A673 (cell line): ENCODE measurements around the gene CDON. TPM values are rescaled to one million over a fixed set of nuclear protein-coding genes. Genes with fewer than 3 reads are reported as not detected.

ENCODE experiments used
- BruUV-seq: library from RNA; stranded (reverse); fragments of 400-500 nt; replicated peaks from 2 replicates; lab custom pipeline; 2021; lab: Mats Ljungman, UMichigan
- CTCF ChIA-PET: fragments of 300-600 bp; sonication (Branson Sonifier 250); formaldehyde crosslinking; loops from one replicate; lab custom pipeline; 2022; ENCODE audit warnings: antibody characterized with exemption; lab: Charles Lee
- POLR2A ChIA-PET: fragments of 300-600 bp; sonication (Branson Sonifier 250); formaldehyde crosslinking; loops from one replicate; lab custom pipeline; 2022; ENCODE audit warnings: antibody characterized with exemption; ENCODE audit not compliant: low non-redundant PET; lab: Charles Lee
- DNase-seq: peaks from one replicate; pipeline ENCODE4 v3.0.0-alpha.2; 2015; ENCODE audit warnings: low spot score
- H3K27ac ChIP-seq: fragments of 200-600 bp; sonication (generic); 2 replicates; pipeline ENCODE4 v1.5.1; 2016; ENCODE audit warnings: mixed run types, low read depth, mild to moderate bottlenecking, mixed read lengths, antibody characterized with exemption, low read length; ENCODE audit not compliant: poor library complexity, severe bottlenecking
- H3K27me3 ChIP-seq: fragments of 200-600 bp; sonication (generic); replicated peaks from 2 replicates; pipeline ENCODE4 v1.6.1; 2017; ENCODE audit warnings: mixed run types, low read depth, mild to moderate bottlenecking, mixed read lengths, antibody characterized with exemption, low read length; ENCODE audit not compliant: insufficient read depth, poor library complexity
- H3K36me3 ChIP-seq: fragments of 200-600 bp; sonication (generic); 2 replicates; pipeline ENCODE4 v1.6.1; 2016; ENCODE audit warnings: mixed run types, mild to moderate bottlenecking, mixed read lengths, antibody characterized with exemption, low read length; ENCODE audit not compliant: insufficient read depth, poor library complexity, severe bottlenecking
- H3K4me1 ChIP-seq: fragments of 200-600 bp; sonication (generic); 2 replicates; pipeline ENCODE4 v1.6.1; 2017; ENCODE audit warnings: mixed run types, mild to moderate bottlenecking, mixed read lengths, antibody characterized with exemption, low read length; ENCODE audit not compliant: insufficient read depth, poor library complexity, severe bottlenecking
- H3K4me3 ChIP-seq: fragments of 200-600 bp; sonication (generic); 2 replicates; pipeline ENCODE4 v1.5.1; 2016; ENCODE audit warnings: low read depth, mixed run types, mild to moderate bottlenecking, mixed read lengths, low read length; ENCODE audit not compliant: poor library complexity, severe bottlenecking
- H3K9me3 ChIP-seq: fragments of 200-600 bp; sonication (generic); 2 replicates; pipeline ENCODE4 v1.6.1; 2016; ENCODE audit warnings: mixed run types, low read depth, mild to moderate bottlenecking, mixed read lengths, antibody characterized with exemption, low read length; ENCODE audit not compliant: poor library complexity, severe bottlenecking
- CTCF ChIP-seq: fragments of 300-800, 200-600 bp; sonication (generic); conservative IDR thresholded peaks from 2 replicates; pipeline ENCODE4 v1.5.1; 2017; ENCODE audit warnings: low read depth, mild to moderate bottlenecking, antibody characterized with exemption, low read length, moderate library complexity, mixed read lengths
- EZH2 ChIP-seq: fragments of 200-600 bp; sonication (generic); IDR thresholded peaks from 2 replicates; pipeline ENCODE4 v1.6.1; 2017; ENCODE audit warnings: borderline replicate concordance, low read depth, mild to moderate bottlenecking, mixed read lengths, antibody characterized with exemption, low read length; ENCODE audit not compliant: poor library complexity, severe bottlenecking
- intact Hi-C: fragments of 100-400 bp; cut with micrococcal nuclease; formaldehyde crosslinking; loops from one replicate; pipeline ENCODE4 v1.10.0; 2022; ENCODE audit not compliant: unreplicated experiment
- total RNA-seq: library from RNA; stranded (reverse); gene quantifications from 2 replicates; pipeline ENCODE4 v1.2.3, GENCODE V29; 2021

Gene CDON
- total RNA-seq, 1 experiment from 2014 or later, result 25.3 TPM

- Histone ChIP-seq H3K9me3 (no peaks in the 10 kb centered on the region), H3K4me1 (peaks cover 35% of the 10 kb centered on the region), H3K4me3 (peak overlapping the region; percentile 13), H3K27me3 (no peaks in the 10 kb centered on the region), H3K27ac (no peak overlapping the region), H3K36me3 (no peaks in the 10 kb centered on the region)
- peak; percentile 88 for DNase-seq
- BruUV-seq, result no TSS peak
- intact Hi-C loops, result no loop called here
- ChIA-PET POLR2A (no interaction called here), CTCF (no interaction called here)
- TF ChIP-seq CTCF (no peak), EZH2 (no peak)
These were observed 82.2 kb downstream of the CDON start for GRCh38 chr11:125980436-125980835.

GRCh38 chr11:125979511-125979910, 83.2 kb downstream of the CDON start:
- no peak for DNase-seq
- CTCF ChIA-PET, result no interaction called here
- BruUV-seq, result no TSS peak
- H3K4me1 ChIP-seq, result peaks cover 35% of the 10 kb centered on the region
- H3K36me3 ChIP-seq, result no peaks in the 10 kb centered on the region
- H3K27ac ChIP-seq, result no peak overlapping the region
- no peak overlapping the region for H3K4me3 ChIP-seq
- intact Hi-C loops, result no loop called here
- no peaks in the 10 kb centered on the region for H3K9me3 ChIP-seq
- no peaks in the 10 kb centered on the region for H3K27me3 ChIP-seq
- TF ChIP-seq CTCF (no peak), EZH2 (no peak)
- POLR2A ChIA-PET, result no interaction called here

- no peak for DNase-seq
- no peaks in the 10 kb centered on the region for H3K9me3 ChIP-seq
- ChIA-PET CTCF (no interaction called here), POLR2A (no interaction called here)
- H3K27ac ChIP-seq, result no peak overlapping the region
- no peaks in the 10 kb centered on the region for H3K27me3 ChIP-seq
- H3K36me3 ChIP-seq, result no peaks in the 10 kb centered on the region
- no TSS peak for BruUV-seq
- intact Hi-C loops, result no loop called here
- no peak overlapping the region for H3K4me3 ChIP-seq
- peaks cover 35% of the 10 kb centered on the region for H3K4me1 ChIP-seq
- TF ChIP-seq CTCF (no peak), EZH2 (no peak)
These were observed 83.8 kb downstream of the CDON start for GRCh38 chr11:125978778-125979407.
